HS-27A (cell line): ENCODE results near the gene EIF4H.
"Not testable (repeated sequence)": the region's sequence is repeated elsewhere in the genome, so short reads cannot be mapped to it uniquely, and the experiment has no call there.

ENCODE experiments used
- DNase-seq: peaks from one replicate; pipeline ENCODE4 v3.0.0-alpha.2; 2012; ENCODE audit warnings: low read depth, missing footprints

Gene EIF4H

DNA sequence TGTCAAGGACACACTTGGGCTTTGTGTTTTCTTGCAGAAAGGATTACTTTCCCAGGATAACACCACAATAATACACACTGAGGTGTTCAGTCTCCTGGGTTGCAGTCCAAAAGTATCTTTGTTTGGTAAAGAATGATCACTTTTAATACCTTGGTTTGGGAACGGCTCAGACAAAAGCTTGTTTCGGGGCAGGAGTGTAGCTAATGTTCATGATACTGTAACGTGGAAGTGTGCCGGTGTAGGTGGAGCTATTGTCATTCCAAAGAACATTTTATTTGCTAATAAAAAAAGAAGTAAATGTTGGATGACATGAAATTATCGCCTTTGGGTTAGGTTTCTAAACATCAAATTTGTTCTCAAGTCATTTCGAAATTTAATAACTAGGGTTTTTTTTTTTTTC, 1.2 kb downstream of the EIF4H start:
- DNase-seq: no peak

DNA sequence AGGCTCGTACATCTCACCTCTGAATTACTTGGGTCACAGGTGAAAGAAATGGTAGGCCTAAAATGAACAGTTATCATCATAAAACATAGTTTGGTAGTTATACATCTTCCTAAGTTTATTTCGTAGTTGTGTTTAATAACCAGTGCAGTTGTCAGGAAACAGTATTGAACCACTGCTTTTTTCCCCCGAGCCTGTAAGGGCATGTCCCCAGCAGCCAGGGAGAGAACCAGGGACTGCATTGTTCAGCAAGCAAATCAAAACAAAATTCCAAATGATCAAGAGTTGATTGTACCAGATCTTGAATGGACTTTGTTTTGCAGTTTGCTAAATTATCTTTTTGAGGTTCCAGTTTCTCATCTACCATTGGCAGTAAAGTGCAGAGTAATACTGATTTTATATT, 2.4 kb downstream of the EIF4H start:
- DNase-seq: no peak

DNA sequence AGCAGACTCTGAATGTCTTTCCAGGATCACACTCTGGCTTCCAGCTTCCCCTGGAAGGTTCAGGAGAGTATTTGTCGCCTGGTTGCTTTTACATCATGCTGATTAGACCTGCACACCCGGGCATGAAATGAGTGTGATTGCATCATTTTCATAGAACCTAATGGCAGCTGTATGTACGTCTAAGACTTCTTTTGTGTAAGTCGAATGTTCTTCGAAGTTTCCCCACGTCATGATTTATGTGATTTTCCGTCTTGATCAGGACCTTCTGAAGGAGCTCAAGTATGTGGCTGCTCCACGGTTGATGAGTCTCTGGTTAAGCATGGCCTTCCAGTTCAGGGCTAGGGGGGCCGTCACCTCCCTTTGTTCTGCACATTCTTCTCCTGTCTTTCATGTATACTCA, 4.5 kb downstream of the EIF4H start:
- no peak for DNase-seq

GRCh38 chr7:74179935-74180604, 5.9 kb downstream of the EIF4H start:
- no peak for DNase-seq

- DNase-seq: no peak
Measured at GRCh38 chr7:74180866-74181265, 6.7 kb downstream of the EIF4H start.

GRCh38 chr7:74181821-74182220, 7.7 kb downstream of the EIF4H start:
- no peak for DNase-seq

DNA sequence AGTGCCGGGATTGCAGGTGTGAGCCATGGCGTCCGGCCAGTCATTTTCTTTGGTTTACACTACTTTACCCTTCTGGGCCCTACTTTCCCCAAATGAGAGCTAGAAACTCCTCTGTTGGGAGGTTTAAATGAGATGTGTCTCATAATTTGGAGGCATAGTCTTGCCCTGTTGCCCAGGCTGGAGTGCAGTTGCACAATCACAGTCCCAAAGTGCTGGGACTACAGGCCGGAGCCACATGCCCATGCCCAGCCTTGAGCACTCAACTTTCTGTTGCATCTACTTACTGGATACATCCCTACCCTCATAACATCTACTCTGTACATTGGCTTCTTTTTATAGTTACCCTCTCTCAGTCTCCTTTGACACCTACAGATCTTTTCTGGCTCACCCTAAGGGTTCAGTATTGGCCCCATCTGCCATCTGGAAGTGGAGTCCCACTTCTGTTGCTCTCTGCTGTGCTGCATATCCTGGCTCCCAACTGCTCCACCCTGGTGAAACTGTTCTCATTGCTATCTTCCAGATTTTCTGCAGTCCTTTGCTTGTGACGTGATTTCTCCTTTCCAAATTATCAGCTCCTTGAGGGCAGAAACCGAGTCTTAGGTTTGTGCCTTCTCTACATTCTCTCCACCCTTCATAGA, 8.4 kb downstream of the EIF4H start:
- no peak for DNase-seq

- no peak for DNase-seq
Measured at GRCh38 chr7:74183142-74183541, 9.0 kb downstream of the EIF4H start.

DNA sequence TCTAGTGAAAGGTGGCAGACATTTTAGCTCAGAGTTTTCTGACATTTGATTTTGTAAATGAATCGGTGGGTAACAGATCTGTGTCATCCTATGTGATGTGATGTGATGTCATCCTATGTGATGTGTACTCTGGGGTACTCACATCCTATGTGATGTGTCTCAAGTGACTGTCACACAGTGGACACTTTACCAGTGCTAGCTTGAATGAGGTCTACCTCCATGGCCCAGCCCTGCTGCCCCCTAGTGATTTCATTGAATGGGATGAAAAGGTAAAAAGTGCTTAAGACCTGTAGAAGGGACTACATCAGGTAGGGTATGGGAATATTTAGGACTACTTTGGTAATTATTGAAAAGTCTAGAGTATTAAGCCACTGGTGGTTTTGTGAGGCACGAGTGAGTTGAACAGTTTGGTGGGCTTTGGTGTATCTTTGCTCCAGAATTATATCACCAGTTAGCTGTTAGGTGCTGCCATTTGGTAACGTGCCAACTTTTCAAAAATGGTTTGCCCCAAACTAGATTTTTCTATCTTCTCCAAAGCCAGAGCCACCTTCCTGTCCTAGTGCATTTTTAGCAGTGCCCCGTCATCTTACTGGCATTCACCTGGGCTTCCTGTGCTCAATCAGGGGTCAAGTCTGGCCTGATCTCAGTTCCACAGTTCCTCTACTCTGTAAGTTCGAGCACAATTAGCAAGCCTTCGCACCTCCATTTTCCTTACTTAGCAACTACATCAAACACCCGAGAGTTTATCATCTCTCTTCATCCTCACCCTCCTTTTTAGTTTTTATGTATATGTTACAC, 9.7 kb downstream of the EIF4H start:
- DNase-seq: no peak

GRCh38 chr7:74185016-74185415, 10.9 kb downstream of the EIF4H start:
- no peak for DNase-seq

- no peak for DNase-seq
Measured at GRCh38 chr7:74185636-74186035, 11.5 kb downstream of the EIF4H start.

GRCh38 chr7:74187915-74188675, 13.9 kb downstream of the EIF4H start:
- no peak for DNase-seq

DNA sequence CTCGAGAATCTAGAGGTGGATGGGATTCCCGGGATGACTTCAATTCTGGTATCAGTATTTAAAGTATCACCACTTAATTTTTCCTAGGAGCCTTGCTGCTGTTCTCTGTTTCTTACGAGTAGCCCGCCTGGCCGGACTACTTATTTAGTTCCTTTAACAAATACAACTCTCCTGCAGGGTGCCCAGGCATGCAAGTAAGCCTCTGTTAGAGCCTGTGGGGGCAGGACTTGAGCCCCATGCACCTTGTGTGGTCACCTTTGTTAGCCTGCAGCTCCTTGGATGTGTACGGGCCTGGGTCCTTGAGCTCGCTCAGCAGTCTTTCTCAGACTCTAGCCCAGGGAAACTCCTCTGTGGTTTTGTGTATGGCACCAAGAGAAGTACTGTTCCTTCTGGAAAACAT, 16.1 kb downstream of the EIF4H start:
- no peak for DNase-seq

DNA sequence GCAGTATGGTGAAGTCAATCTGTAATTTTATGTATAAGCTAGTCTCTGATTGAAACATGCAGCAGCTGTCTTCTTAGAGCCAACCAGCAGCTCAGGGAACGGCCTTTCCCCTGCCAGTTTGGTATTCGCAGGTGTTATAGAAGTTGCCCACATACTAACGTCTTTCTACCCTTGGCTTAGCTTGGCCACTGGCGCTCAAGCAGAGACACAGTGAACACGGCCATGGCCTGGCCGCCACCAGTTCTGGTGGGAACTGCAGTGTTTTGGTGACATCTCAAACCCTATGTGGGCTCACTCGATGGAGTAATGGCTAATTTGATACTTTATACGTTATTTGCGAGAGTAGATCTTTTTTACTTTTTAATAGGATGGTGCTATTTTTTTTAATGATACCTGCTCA, 17.1 kb downstream of the EIF4H start:
- no peak for DNase-seq

DNA sequence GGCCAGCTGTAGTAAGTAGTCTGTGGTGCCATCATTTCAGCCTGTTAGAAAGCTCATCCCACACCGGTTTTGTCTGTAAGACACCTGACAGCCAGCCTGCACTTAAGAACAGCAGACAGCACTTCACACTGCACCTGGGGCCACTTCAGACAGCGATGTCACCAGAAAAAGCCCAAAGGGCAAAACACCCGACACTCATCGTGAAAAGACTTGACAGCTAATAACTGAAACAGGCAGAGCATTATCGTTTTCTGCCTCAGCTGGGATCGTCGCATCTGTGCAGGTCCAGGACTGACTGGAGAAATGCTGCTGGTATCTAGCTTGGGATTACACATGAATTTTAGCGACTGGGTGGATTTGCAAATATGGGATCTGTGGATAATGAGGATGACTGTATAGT, 18.9 kb downstream of the EIF4H start:
- DNase-seq: no peak

- no peak for DNase-seq
Measured at GRCh38 chr7:74193913-74194312, 19.8 kb downstream of the EIF4H start.

- DNase-seq: no peak
Measured at GRCh38 chr7:74194686-74195085, 20.5 kb downstream of the EIF4H start.

DNA sequence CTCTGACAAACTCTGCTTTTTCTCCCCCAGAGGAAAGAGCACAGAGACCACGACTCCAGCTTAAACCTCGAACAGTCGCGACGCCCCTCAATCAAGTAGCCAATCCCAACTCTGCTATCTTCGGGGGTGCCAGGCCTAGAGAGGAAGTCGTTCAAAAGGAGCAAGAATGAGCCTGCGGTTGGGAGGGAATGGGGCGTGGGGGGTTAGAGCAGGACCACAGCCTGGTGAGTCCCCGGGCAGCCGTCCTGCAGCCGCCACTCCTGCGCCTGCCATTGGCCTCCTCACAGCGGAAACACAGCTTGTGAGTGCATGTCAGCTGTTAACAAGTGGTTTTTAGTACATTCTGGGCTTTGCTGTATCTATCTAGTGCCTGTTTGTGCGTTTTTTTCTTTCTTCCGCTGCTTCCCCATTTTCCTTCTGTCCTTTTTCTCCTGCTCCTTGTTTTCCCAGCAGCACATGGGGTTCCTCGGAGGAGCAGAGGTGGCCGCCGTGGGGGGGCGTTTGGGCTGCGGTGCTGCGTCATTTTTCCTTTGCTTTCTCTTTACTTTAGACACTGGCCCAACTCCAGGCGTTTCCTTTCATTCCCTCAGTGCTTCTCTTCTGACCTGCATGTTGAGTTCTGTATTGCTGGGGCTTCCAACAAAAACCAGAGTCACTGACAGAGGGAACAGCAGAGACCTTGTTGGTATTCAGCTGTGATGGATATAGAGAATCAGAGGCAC, 21.1 kb downstream of the EIF4H start:
- not testable (repeated sequence) for DNase-seq

- DNase-seq: not testable (repeated sequence)
Measured at GRCh38 chr7:74195968-74196654, 22.0 kb downstream of the EIF4H start.

DNA sequence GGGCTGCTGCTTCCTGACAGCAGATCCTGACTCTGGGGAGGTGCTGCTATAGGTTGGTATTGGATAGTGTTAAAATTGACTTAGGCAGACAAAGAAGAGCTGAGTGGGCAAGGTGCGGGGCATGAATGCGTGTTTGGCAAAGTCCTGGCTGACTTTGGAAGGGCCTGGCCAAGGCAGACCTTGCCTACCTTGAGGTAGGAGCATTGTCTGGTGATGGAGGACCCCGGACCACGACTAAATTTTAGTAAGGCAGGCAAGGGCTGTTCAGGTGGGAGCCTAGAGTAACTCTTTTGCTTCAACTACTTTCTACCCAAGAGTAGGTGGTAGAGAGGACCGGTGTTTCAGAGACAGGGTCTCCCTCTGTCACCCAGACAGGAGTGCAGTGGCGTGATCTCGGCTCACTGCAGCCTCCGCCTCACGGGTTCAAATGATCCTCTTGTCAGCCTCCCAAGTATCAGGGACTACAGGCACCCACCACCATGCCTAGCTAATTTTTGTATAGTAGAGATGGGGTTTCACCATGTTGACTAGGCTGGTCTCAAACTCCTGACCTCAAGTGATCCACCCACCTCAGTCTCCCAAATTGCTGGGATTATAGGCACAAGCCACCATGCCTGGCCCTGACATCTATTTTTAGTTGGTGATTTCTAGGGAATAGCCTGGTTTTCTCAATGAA, 23.4 kb downstream of the EIF4H start:
- no peak for DNase-seq
